ENCODE data around the gene COMMD7. TPM values are rescaled to one million over a fixed set of nuclear protein-coding genes. Genes with fewer than 3 reads are reported as not detected.

COMMD7 gene
- total and polyA plus RNA-seq, 9 of the 15 experiments (the other 6 are each of a cell fraction or from before 2014, with no cell fraction given), result 11.9 to 69.1 (median 34.7) TPM

- TF ChIP-seq EGR1 (conservative IDR thresholded peaks at IDR 0.05), result 0 out of 2 replicates have a peak, but pooled peaks have one; percentile 24
- no peak for TF ChIP-seq HDAC6 (IDR thresholded peaks at IDR 0.05; ENCODE audit: low read depth, low read length)
- no peak for TF ChIP-seq THRA (IDR thresholded peaks at IDR 0.05)
- TF ChIP-seq DEAF1 (CRISPR knock-in tag; IDR thresholded peaks at IDR 0.05), result no peak
- no peak for TF ChIP-seq NR1H2 (CRISPR knock-in tag; IDR thresholded peaks at IDR 0.05)
- peak; percentile 91; the same call in 1 of the 2 replicates for TF ChIP-seq NFATC3 (IDR thresholded peaks at IDR 0.05)
- 0 out of 2 replicates have a peak, but pooled peaks have one; percentile 3 for TF ChIP-seq ZC3H8 (IDR thresholded peaks at IDR 0.05)
- TF ChIP-seq NFRKB (IDR thresholded peaks at IDR 0.05; ENCODE audit: low read depth), result peak; percentile 64
- TF ChIP-seq KDM5B (IDR thresholded peaks at IDR 0.05; ENCODE audit: insufficient replicate concordance, low read depth, low read length), result peak; percentile 16
- TF ChIP-seq ZNF76 (CRISPR knock-in tag; IDR thresholded peaks at IDR 0.05; ENCODE audit: borderline replicate concordance), result no peak
- TF ChIP-seq ZBTB34 (CRISPR knock-in tag; IDR thresholded peaks at IDR 0.05), result no peak
- no peak for TF ChIP-seq SREBF1 (IDR thresholded peaks at IDR 0.05; ENCODE audit: borderline replicate concordance, low read depth, low read length)
- no peak for TF ChIP-seq ZFP91 (CRISPR knock-in tag; IDR thresholded peaks at IDR 0.05)
- no peak for TF ChIP-seq MCM2 (IDR thresholded peaks at IDR 0.05; ENCODE audit: low read depth)
- no peak for TF ChIP-seq ELK3 (CRISPR knock-in tag; IDR thresholded peaks at IDR 0.05)
- no peak for TF ChIP-seq DNMT1 (IDR thresholded peaks at IDR 0.05)
- TF ChIP-seq DMBX1 (CRISPR knock-in tag; IDR thresholded peaks at IDR 0.05; ENCODE audit: borderline replicate concordance), result peak; percentile 62
- TF ChIP-seq RFX5 (IDR thresholded peaks at IDR 0.05; ENCODE audit: low read depth, low read length), result no peak
- peak; percentile 91 for TF ChIP-seq NCOA1 (IDR thresholded peaks at IDR 0.05; ENCODE audit: low read depth)
- no peak for TF ChIP-seq PHF20 (IDR thresholded peaks at IDR 0.05; ENCODE audit: partially characterized antibody)
- no peak for TF ChIP-seq KDM4B (IDR thresholded peaks at IDR 0.05; ENCODE audit: borderline replicate concordance in 2 of 2, low read depth in 1 of 2)
- no peak for TF ChIP-seq IRF2 (CRISPR knock-in tag; IDR thresholded peaks at IDR 0.05)
These were observed 9.4 kb upstream of the COMMD7 start (continued) for GRCh38 chr20:32752458-32753250.
